Pancreas (tissue), 10 donors: ENCODE data around the gene SLC12A7. TPM values are rescaled to one million over a fixed set of nuclear protein-coding genes. Genes with fewer than 3 reads are reported as not detected.

Experiments used
- ATAC-seq, 4 donors: fragments of 200-7000 bp; cut with Tn5 transposase; one replicate each; pipeline versions ENCODE4 v1.8.0 to v1.9.1; 2020; ENCODE audit warnings: mild to moderate bottlenecking in 4 of 4, moderate library complexity in 4 of 4
- DNase-seq, 6 donors: peaks; one replicate each; pipeline ENCODE4 v3.0.0-alpha.2; 2020
- FAIRE-seq: peaks from 2 replicates; lab custom pipeline; 2012; peaks lifted over from hg19 to GRCh38; lab: Jason Lieb, UNC
- H3K27ac ChIP-seq, 4 donors: fragments of 200-600 bp; sonication (generic); 1 replicate in 3 of 4; 2 replicates in 1 of 4; pipeline versions ENCODE4 v1.5.0 to v1.8.0; 2020
- H3K27me3 ChIP-seq, 4 donors: fragments of 200-600 bp; one replicate each; pipeline ENCODE4 v1.8.0; 2021
- H3K36me3 ChIP-seq, 3 donors: fragments of 200-600 bp; sonication (generic) in 1 of 3; one replicate each; pipeline versions ENCODE4 v1.5.0 to v1.8.0; 2020 to 2021
- H3K4me1 ChIP-seq, 3 donors: fragments of 200-600 bp; one replicate each; pipeline ENCODE4 v1.8.0; 2021
- H3K4me3 ChIP-seq, 4 donors: fragments of 200-600 bp; sonication (generic) in 2 of 4; one replicate each; pipeline versions ENCODE4 v1.5.0 to v1.8.0; 2020 to 2021
- H3K9me3 ChIP-seq, 4 donors: fragments of 200-600 bp; one replicate each; pipeline ENCODE4 v1.8.0; 2021
- CTCF ChIP-seq, 4 donors: fragments of 200-600 bp; sonication (generic) in 3 of 4; IDR thresholded peaks; one replicate each; pipeline versions ENCODE4 v1.5.0 to v1.8.0; 2021; ENCODE audit warnings: antibody characterized with exemption in 4 of 4
- WGBS, 2 donors: extraction: QIAGEN DNeasy Blood & Tissue Kit; methylation state at CpG; one replicate each; pipeline ENCODE4 v1.1.7; 2013; 5-methylcytosine and 5-hydroxymethylcytosine counted together
- intact Hi-C, 3 donors: fragments of 100-400 bp; cut with DNase I; formaldehyde crosslinking; loops; one replicate each; pipeline versions ENCODE4 v1.11.1 to v1.14.2; 2022
- polyA plus RNA-seq, 2 donors: library from polyadenylated mRNA; stranded (reverse); fragments of 200-250 nt; gene quantifications; one replicate each; pipeline ENCODE4 v1.2.3, GENCODE V29; 2013
- total RNA-seq, 6 donors: library from RNA; stranded (reverse); fragmentation: NEBNext Ultra II Directional in 4 of 6; extraction: Animal tissue kit (Norgen Biotek cat#: 25700) in 4 of 6; gene quantifications; one replicate each; pipeline versions ENCODE4 v1.2.1 to v1.2.4, GENCODE V29; 2021 to 2023
- donor health status: healthy with polysubstance abuse.
- donor health status: DM: no; HTN: no; CAD: no; lungs with moderate emphysema.
- donor health status: DM: no; HTN: no; CAD: no.
- donor health status: control.
- donor health status: control.
- donor health status: Bipolar disorder and iron deficiency.
- donor health status: DM: yes; HTN: yes; CAD: no.
- donor health status: DM: no; HTN: no; CAD: no.
- donor health status: DM: no; HTN: no; CAD: no.
- donor health status: DM: yes; HTN: yes; CAD: no.

SLC12A7 gene
- total and polyA plus RNA-seq, 8 donors: 17.4 to 56.5 (median 35.8) TPM

- no peaks in the 10 kb centered on the region for H3K27me3 ChIP-seq
- H3K4me1 ChIP-seq: peaks cover 4 to 16% (median 6%) of the 10 kb centered on the region in 3 donors
- no peak overlapping the region for H3K4me3 ChIP-seq
- no peak for ATAC-seq
- H3K27ac ChIP-seq: no peak overlapping the region
- no peak for TF ChIP-seq CTCF (IDR thresholded peaks at IDR 0.05)
- no peaks in the 10 kb centered on the region for H3K36me3 ChIP-seq
- FAIRE-seq: no peak
- WGBS, 2 donors: 81 to 86% methylated on average over 5 of the region's 5 CpGs
- intact Hi-C loops: loop anchor here in 1 of 3 donors (10.0 kb wide), 1 partner anchor 138 kb away; no protein-coding TSS in a partner anchor
- H3K9me3 ChIP-seq: no peaks in the 10 kb centered on the region
- peak in 4 of 6 donors; percentile 7 to 35 (median 10) for DNase-seq
Measured at GRCh38 chr5:1006656-1007071, 105.2 kb downstream of the SLC12A7 start.

GRCh38 chr5:1005904-1006655 lies 105.8 kb downstream of the SLC12A7 start:
- ATAC-seq (no peak), FAIRE-seq (no peak), DNase-seq (peak in 4 of 6 donors; percentile 6 to 47 (median 12))
- no peaks in the 10 kb centered on the region for H3K9me3 ChIP-seq
- H3K4me1 ChIP-seq: peaks cover 4 to 16% (median 6%) of the 10 kb centered on the region in 3 donors
- H3K27me3 ChIP-seq: no peaks in the 10 kb centered on the region
- no peaks in the 10 kb centered on the region for H3K36me3 ChIP-seq
- H3K27ac ChIP-seq: no peak overlapping the region
- intact Hi-C loops: loop anchor here in 1 of 3 donors (10.0 kb wide), 1 partner anchor 139 kb away; no protein-coding TSS in a partner anchor
- no peak for TF ChIP-seq CTCF (IDR thresholded peaks at IDR 0.05)
- H3K4me3 ChIP-seq: no peak overlapping the region
- WGBS, 2 donors: 91 to 94% methylated on average over 13 of the region's 13 CpGs

GRCh38 chr5:1005249-1005851 lies 106.5 kb downstream of the SLC12A7 start:
- no peak for TF ChIP-seq CTCF (IDR thresholded peaks at IDR 0.05)
- DNase-seq: peak in 5 of 6 donors; percentile 3 to 74 (median 15)
- no peak for ATAC-seq
- peak overlapping the region in 3 of 4 donors; percentile 26 to 56 (median 28) for H3K4me3 ChIP-seq
- no peaks in the 10 kb centered on the region for H3K36me3 ChIP-seq
- FAIRE-seq: no peak
- H3K4me1 ChIP-seq: peaks cover 0 to 11% (median 4%) of the 10 kb centered on the region in 3 donors
- WGBS, 2 donors: 40 to 44% methylated on average over 47 of the region's 47 CpGs
- H3K27ac ChIP-seq: peak overlapping the region in 1 of 4 donors; percentile 0
- no peaks in the 10 kb centered on the region for H3K9me3 ChIP-seq
- intact Hi-C loops: loop anchor here in 1 of 3 donors (10.0 kb wide), 1 partner anchor 139 kb away; no protein-coding TSS in a partner anchor
- no peaks in the 10 kb centered on the region for H3K27me3 ChIP-seq

- WGBS, 2 donors: 1% methylated on average over 51 to 88 of the region's 88 CpGs
- Histone ChIP-seq H3K36me3 (no peaks in the 10 kb centered on the region), H3K4me3 (peak overlapping the region; percentile 9 to 56 (median 27)), H3K27ac (peak overlapping the region; percentile 0 to 29 (median 10)), H3K27me3 (no peaks in the 10 kb centered on the region), H3K9me3 (no peaks in the 10 kb centered on the region), H3K4me1 (peaks cover 0 to 6% (median 0%) of the 10 kb centered on the region in 3 donors)
- no peak for TF ChIP-seq CTCF (IDR thresholded peaks at IDR 0.05)
- intact Hi-C loops: loop anchor here in 1 of 3 donors (10.0 kb wide), 1 partner anchor 140 kb away; no protein-coding TSS in a partner anchor
- peak; percentile 66 to 81 (median 78) for ATAC-seq
- DNase-seq: peak; percentile 58 to 87 (median 70)
- FAIRE-seq: no peak
Measured at GRCh38 chr5:1004461-1005248, 107.2 kb downstream of the SLC12A7 start.
